Stimulated activated CD4-positive, alpha-beta T cell treated with anti-CD3 and anti-CD28 coated beads, Interleukin-15, amount 100 ng/mL, for 48 hours (primary cell): ENCODE results near the gene TBC1D9.
"Not testable (repeated sequence)": the region's sequence is repeated elsewhere in the genome, so short reads cannot be mapped to it uniquely, and the experiment has no call there.

Source experiments
- DNase-seq, 2 donors: peaks; one replicate each; pipeline ENCODE4 v3.0.0-alpha.2; 2020; ENCODE audit warnings: low read depth in 2 of 2

Gene TBC1D9

GRCh38 chr4:140756319-140757231 is at the start of gene TBC1D9:
TBC1D9 (minus strand) TSS chr4:140756385; CDS start chr4:140756045, 340 bp downstream.
- no peak for DNase-seq

DNA sequence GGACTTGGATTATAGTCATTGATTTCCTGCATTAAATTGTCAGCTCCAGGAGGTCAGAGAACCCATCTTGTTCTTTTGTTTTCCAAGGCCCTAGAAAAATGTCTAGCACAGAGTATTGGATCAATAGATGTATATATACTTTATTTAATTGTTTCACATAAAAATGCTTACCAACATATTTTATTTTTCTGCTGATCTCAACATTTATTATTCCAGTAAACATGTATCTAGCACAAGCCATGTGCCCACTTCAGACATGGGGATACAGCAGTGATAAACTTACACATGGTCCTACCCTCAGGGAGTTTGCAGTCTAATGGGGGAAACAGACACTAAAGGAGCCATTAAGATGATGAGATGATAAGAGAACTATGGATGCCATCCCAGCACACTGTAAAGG is 49.1 kb upstream of the TBC1D9 start:
- DNase-seq: no peak

- DNase-seq: no peak
Observed at GRCh38 chr4:140802591-140802990, 46.4 kb upstream of the TBC1D9 start.

- DNase-seq: no peak
Observed at GRCh38 chr4:140800666-140801065, 44.5 kb upstream of the TBC1D9 start.

- no peak for DNase-seq
Observed at GRCh38 chr4:140799686-140800225, 43.6 kb upstream of the TBC1D9 start.

DNA sequence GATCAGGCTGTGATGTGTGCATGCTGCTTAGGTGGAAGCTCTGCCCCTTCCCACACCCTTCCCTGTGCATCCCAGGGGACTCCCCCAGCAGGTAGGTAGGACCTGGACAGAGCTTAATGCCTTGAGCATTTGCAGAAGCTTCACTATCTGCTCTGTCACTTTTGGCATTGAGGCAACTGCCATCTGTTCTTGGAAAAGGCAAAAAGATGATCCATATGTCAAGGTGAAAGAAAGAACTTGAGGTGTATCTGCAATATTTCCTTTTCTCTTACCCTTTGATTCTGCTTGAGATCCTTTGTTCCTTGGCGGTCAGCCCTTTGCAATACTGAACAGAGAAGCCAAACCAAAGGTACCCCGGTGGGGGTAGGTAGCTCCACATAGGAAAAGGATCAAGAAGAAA is 37.1 kb upstream of the TBC1D9 start:
- no peak for DNase-seq

- DNase-seq: no peak
Observed at GRCh38 chr4:140790765-140791164, 34.6 kb upstream of the TBC1D9 start.

DNA sequence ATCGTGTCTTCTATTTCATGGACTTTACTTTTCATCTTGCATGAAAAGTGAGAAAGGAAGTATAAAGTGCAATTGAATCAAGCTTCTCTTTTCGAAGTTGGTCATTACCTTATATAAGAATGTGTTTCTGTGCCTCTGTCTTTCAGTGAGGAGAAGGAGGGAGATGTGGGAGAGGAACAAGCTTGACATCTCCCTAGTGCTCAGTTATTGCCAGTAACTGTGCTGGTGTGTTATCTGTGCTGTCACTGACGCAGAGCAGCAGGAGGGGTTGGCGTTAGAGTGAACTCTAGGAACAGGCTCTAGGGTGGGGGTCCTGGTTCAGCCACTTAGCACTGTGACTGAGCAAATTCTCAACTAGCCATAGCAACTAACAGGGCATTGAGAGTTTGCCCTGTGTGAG is 34.0 kb upstream of the TBC1D9 start:
- no peak for DNase-seq

DNA sequence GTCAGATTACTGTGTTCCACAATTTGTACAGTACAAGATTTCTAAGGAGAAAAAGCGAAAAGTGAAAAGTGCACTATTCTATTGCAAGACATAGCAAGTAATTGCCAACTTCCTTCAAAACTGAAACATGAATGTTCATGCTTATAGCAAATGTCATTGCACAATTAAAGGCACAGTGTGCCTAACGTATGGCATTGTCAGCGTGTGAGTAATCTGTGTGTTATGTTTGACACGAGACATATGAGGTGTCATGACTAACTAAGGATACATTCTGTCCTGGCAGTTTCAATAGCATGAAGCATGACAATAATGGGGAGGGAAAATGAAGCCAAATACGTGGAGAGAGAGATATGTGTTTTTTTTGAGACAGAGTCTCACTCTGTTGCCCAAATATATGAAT is 33.6 kb upstream of the TBC1D9 start:
- DNase-seq: no peak

- DNase-seq: not testable (repeated sequence)
Observed at GRCh38 chr4:140782787-140783186, 26.6 kb upstream of the TBC1D9 start.

GRCh38 chr4:140781596-140781995 is 25.4 kb upstream of the TBC1D9 start:
- DNase-seq: no peak

DNA sequence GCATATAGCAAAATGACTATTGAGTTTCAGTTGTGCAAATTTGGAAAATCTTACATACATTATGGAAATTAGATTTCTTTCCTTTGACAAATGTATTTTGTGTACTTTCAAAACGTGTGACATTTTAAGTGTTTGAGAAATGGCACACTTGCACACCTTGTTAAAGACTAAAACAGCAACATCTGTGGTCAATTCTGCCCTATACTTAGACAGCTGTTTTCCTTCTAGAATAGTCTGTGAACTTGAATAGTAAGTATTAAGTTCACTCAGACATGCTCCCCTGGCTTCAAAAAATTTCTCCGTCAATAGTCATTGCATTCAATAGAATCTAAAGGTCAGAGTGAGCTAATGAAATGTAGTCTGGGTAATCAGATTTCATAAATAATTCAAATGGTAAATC is 21.7 kb upstream of the TBC1D9 start:
- DNase-seq: no peak

GRCh38 chr4:140777386-140777785 is 21.2 kb upstream of the TBC1D9 start:
- DNase-seq: no peak

- DNase-seq: no peak
Observed at GRCh38 chr4:140776556-140776955, 20.4 kb upstream of the TBC1D9 start.

GRCh38 chr4:140774956-140775355 is 18.8 kb upstream of the TBC1D9 start:
- DNase-seq: no peak

DNA sequence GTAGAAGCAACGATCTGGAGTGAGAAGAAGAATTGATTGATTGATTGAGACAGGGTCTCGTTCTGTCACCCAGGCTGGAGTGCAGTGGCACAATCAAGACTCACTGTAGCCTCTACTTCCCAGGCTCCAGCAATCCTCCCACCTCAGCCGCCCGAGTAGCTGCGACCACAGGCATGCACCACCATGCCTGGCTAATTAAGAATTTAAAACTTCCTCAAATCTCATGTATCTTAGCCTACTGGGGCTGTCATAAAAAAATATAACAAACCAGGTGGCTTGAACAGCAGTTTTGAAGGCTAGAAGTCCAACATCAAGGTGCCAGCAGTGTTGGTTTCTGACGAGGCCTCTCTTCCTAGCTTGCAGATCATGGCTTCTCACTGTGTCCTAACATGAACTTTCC is 18.3 kb upstream of the TBC1D9 start:
- no peak for DNase-seq

GRCh38 chr4:140769209-140769608 is 13.0 kb upstream of the TBC1D9 start:
- no peak for DNase-seq

- DNase-seq: no peak
Observed at GRCh38 chr4:140764785-140765392, 8.7 kb upstream of the TBC1D9 start.

DNA sequence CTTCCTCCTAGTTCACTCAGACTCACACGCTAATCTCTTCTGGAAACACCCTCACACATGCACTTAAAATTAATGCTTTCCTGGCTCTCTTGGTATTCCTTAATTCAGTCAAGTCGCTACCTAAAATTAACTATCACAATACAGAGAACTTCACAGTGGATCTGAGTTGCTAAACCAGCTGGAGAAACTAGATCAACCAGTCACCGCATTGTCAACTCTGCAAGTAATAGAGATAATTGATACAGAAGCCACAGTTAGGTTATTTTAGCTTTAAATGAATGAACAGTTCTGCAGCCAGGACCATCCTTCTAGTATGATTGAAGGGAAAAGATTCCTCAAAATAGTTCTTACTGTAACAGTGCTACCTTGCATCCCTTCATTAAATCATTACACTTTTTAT is 6.0 kb upstream of the TBC1D9 start:
- DNase-seq: no peak

- no peak for DNase-seq
Observed at GRCh38 chr4:140757232-140757630, 1.0 kb upstream of the TBC1D9 start.

GRCh38 chr4:140755774-140756318 is 339 bp downstream of the TBC1D9 start:
- no peak for DNase-seq

DNA sequence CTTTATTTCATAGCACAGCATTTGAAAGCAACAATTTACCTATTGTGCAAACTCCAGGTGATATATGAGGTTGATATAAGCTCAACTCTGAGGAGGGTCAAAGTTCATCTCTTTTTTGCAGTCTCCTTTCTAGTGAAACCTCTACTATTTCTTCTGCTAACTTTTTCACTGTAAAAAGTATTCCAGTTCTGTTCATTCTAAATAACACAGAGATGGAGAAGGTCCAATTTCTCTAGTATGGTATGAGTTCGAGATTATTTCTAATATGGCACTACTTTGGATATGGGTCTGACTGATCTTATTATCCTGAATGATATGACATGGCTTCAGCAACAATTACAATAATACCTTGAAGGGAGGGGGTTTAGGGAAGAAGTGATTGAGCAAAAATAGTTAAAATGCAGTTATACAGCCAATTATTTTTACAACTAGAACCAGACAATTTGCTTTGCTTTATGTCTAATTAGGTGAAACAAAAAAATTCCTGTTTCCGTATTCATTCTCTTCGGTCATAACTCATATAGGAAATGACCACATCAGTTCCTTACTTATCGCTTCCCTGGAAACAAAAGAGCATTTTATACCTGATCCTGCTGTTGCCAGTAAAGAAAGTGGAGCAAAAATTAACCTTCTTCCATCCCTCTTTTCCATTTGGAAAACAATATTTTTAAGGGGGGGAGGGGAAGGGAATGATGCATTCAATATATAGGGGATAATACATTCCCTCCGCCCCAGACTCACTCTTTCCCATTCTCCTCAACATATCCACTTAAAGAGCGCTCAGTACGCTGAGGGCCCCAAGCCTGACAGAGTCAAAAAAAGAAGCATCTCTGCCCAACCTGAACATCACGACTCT is 1.0 kb downstream of the TBC1D9 start:
- no peak for DNase-seq
